HG02852 (cell line): ENCODE results near the gene AGAP3.

Experiments
- ATAC-seq: cut with Tn5 transposase; IDR thresholded peaks from one replicate; pipeline ENCODE4 v1.9.1; 2021; ENCODE audit warnings: mild to moderate bottlenecking, moderate library complexity; ENCODE audit not compliant: unreplicated experiment

Gene AGAP3

DNA sequence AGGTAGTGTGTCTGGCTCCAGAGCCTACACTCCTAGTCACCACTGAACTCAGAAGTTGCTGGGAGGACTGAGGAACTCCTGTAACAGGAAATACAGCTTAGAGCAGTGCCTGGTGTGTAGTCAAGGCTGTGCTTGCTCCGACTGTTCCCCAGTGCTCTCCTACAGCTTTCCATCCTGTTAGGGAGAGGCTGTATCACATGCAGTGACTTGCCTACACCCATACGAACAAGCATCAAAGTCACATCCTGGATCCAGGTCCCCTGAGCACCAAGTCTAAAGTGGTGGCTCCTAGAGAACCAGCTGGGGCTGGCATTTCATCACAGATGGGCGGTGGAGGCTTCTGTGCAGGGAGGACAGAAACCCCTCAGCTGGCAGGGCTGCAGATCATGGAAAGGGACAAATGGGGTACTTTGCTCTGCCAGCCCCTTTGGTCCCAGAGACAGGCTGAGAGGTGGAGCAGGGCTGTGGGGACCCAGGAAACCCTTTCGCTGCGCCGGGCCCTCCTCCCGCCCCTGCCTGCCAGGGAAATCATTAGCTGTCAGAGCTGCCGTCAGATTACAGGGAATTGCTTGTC is 93.1 kb downstream of the AGAP3 start:
- no peak for ATAC-seq

DNA sequence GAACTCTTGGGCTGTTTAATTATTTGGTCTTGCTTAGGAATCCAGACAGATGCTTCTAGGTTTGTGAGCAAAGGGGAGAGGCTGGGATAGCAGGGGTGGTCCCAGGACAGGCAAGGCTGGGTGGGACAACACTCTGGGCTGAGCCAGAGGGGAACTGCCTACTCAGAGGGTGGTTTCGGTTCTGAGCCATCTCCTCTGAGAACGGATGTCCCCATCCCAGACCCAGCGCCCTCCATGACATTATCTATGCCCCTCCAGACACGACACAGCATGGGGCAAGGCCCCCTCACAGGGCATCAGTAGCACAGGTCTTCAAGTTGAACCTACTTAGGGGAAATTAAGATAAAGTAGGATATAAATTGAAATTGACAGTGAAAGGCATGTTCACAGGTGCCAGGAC is 93.7 kb downstream of the AGAP3 start:
- no peak for ATAC-seq

DNA sequence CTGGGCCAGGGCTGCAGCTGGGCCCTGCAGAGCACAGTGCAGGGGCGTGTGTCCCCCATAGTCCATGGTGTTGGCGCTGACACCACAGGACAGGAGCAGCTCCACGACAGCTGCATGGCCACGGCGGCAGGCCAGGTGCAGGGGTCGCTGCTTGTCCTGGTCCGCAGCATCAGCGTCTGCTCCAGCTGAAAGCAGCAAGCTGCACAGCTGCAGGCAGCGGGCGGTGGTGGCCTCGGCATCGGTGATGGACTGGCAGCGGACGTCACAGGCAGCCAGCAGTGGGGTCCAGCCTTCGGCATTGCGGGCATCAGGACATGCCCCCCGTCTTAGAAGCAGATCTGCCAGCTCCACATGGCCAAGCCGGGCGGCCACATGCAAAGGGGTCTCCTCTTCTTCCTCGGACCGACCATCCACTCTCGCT is 94.7 kb downstream of the AGAP3 start:
- no peak for ATAC-seq

- ATAC-seq: no peak
These were observed 99.7 kb downstream of the AGAP3 start for GRCh38 chr7:151185762-151186639.

DNA sequence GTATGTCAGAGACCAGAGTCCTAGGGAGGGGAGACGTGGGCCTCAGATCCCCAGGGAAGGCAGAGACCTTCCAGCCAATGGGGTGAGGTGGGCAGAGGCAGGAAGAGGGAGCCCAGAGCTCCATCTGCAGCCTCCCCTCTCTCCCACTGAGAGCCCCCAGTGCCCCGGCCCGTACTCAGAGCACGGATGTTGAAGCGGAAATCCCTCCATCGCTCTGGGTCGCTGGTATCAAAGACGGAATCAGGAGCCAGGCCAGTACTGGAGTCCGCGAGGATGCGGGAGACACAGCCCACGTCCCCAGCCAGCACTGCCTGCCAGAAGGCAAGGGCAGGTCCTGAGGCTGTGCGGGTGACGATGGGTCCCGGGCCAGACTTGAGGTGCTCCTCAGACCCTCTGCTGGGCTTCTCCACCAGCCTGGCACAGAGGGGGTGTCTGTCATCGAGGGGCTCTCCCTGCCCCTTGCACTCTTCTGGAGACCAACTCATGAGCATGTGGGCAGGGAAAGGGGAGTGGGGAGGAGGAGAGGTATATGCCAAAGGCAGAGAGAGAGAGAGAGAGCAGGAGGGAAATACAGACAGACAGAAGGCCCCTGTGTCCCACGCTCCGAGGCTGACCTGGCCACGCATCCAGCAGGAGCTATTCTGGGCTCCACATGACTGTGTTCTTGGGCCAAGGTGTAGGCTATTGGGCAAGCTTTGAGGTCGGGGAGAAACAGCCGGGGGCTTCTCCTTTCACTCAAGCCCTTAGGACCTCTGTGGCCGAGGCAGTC is 100.5 kb downstream of the AGAP3 start, which contains the start of gene ASB10:
Gene ASB10, minus strand, starts transcription at position 611 of the 769 bp plus-strand sequence. Its CDS starts 120 bp downstream, at position 491.
- ATAC-seq: no peak

- no peak for ATAC-seq
These were observed 101.4 kb downstream of the AGAP3 start for GRCh38 chr7:151187409-151188251.

DNA sequence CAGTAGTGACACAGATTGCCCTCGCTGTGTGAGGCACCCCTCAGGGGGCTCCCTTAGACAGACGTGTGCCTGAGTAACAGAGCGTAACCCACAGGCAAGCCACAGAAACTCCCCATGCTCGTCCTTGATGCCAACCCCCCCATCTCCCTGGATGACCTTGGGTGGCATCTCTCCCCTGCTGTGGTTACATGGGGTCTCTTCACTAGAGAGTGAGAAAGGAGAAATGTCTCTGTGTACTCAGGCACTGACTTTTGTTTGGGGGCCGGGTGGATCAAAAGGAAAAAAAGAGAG is 101.9 kb downstream of the AGAP3 start:
- ATAC-seq: no peak

- no peak for ATAC-seq
These were observed 102.8 kb downstream of the AGAP3 start for GRCh38 chr7:151189038-151189437.

GRCh38 chr7:151191544-151191943 is 105.3 kb downstream of the AGAP3 start:
- ATAC-seq: no peak

DNA sequence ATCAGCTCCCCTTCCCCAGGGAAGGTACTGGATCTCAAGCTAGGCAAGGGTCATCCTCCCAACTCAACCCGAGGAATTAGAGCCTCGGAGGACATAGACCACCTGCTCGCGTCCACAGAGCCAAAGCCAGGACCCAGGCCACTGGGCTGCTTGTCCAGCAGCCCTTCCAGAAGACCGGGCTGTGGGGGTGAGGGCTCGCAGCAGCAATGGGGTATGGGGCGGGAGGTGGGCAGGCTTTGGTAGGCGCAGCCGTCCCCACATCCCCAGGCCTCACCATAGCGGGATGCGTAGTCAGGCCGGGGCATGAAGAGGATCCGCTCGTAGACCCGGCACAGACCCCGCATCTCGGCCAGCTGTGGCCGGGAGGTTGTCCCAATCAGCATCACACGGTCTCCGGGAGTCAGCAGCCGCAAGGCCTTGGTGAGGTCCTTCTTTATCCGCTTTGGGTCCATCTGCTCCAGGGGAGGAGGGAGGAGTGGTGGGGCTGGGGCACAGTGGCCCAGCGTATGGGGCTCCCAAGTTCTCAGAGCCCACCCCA is 105.8 kb downstream of the AGAP3 start:
- no peak for ATAC-seq

DNA sequence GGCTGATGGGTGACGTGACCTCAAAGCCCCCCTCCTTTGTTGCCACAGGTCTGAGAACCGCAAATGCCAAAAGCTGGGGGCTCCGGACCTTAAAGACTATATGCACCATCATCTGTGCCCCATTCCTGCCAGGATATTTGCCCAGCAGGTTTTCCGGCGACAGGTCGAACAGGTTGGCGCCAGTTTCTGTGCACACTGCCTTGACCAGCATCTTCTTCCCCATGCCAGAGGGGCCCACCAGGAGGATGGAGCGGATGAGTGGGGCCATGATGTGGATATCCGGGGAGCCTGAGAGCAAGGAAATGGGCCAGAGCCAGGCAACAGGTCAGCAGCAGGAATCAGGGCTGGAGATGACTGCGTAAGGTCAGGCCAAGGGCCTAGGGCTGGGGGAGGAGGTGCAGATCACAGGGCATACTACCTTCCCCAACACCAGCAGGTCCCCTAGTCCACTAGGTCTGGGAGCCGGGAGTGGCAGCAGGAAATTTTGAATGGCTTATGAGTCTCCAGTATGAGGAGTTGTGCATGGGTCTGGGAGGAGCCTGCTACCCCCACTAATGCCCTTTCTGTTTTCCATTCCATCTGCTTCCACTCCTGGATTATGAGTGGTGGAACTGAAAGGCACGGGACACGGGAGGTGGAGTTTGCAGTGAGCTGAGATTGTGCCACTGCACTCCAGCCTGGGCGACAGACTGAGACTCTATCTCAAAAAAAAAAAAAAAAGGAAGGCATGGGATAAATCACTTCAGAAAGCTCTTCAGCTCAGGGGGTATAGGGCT is 107.1 kb downstream of the AGAP3 start:
- ATAC-seq: no peak
